CD14-positive monocyte (primary cell): Measurements from ENCODE around the gene ZNF181. TPM values are rescaled to one million over a fixed set of nuclear protein-coding genes. Genes with fewer than 3 reads are reported as not detected.
A peak's percentile ranks its signal among the peaks of the same experiment; 100 is the strongest.

Experiments
- DNase-seq, 3 donors: peaks; one replicate each; pipeline ENCODE4 v3.0.0-alpha.2; 2011 to 2022
- H2AFZ ChIP-seq: 2 replicates; pipeline ENCODE4 v1.6.0; 2012; ENCODE audit warnings: mild to moderate bottlenecking, low read depth, low read length, inconsistent platforms; ENCODE audit not compliant: insufficient read depth, poor library complexity, severe bottlenecking
- H3K27ac ChIP-seq, 2 donors: 1 replicate in 1 of 2; 2 replicates in 1 of 2; pipeline ENCODE4 v1.5.1; 2012 to 2013; ENCODE audit warnings: low read length in 2 of 2, control low read depth in 1 of 2, inconsistent platforms in 1 of 2, low read depth in 1 of 2, mild to moderate bottlenecking in 1 of 2
- H3K27me3 ChIP-seq, 2 donors: one replicate each; pipeline versions ENCODE4 v1.6.0 to v1.6.1; 2011 to 2013; ENCODE audit warnings: low read length in 2 of 2; ENCODE audit not compliant: control insufficient read depth in 2 of 2, insufficient read depth in 2 of 2
- H3K36me3 ChIP-seq, 2 donors: replicated peaks in 1 of 2; 1 replicate in 1 of 2; 2 replicates in 1 of 2; pipeline versions ENCODE4 v1.5.1 to v1.6.1; 2012 to 2013; ENCODE audit warnings: low read length in 2 of 2, control low read depth in 1 of 2, inconsistent platforms in 1 of 2, mild to moderate bottlenecking in 1 of 2; ENCODE audit not compliant: insufficient read depth in 2 of 2, control insufficient read depth in 1 of 2
- H3K4me1 ChIP-seq, 2 donors: 1 replicate in 1 of 2; 2 replicates in 1 of 2; pipeline versions ENCODE4 v1.5.1 to v1.6.1; 2012 to 2013; ENCODE audit warnings: low read length in 2 of 2, control low read depth in 1 of 2, inconsistent platforms in 1 of 2, mild to moderate bottlenecking in 1 of 2, moderate library complexity in 1 of 2; ENCODE audit not compliant: insufficient read depth in 2 of 2, control insufficient read depth in 1 of 2
- H3K4me2 ChIP-seq: replicated peaks from 2 replicates; pipeline ENCODE3; 2012; ENCODE audit warnings: low read length, moderate library complexity, mild to moderate bottlenecking; ENCODE audit not compliant: poor library complexity, severe bottlenecking; ENCODE audit errors: extremely low read depth
- H3K4me3 ChIP-seq, 3 experiments: fragments of 200-600 bp in 1 of 3; sonication (generic) in 1 of 3; replicated peaks in 1 of 3; 1 replicate in 2 of 3; 2 replicates in 1 of 3; pipeline ENCODE4 v1.5.1; 2011 to 2013; ENCODE audit warnings: low read length in 3 of 3, mild to moderate bottlenecking in 3 of 3, control low read depth in 2 of 3, low read depth in 2 of 3, inconsistent platforms in 1 of 3, moderate library complexity in 1 of 3
- H3K79me2 ChIP-seq: 2 replicates; pipeline ENCODE4 v1.6.0; 2012; ENCODE audit warnings: mild to moderate bottlenecking, control low read depth, inconsistent platforms, low read length, moderate library complexity; ENCODE audit not compliant: insufficient read depth
- H3K9ac ChIP-seq: 2 replicates; pipeline ENCODE4 v1.6.0; 2017; ENCODE audit warnings: low read length, mild to moderate bottlenecking; ENCODE audit not compliant: insufficient read depth, poor library complexity, severe bottlenecking
- H3K9me3 ChIP-seq, 2 donors: replicated peaks in 1 of 2; 1 replicate in 1 of 2; 2 replicates in 1 of 2; pipeline versions ENCODE4 v1.5.1 to v1.6.1; 2012 to 2013; ENCODE audit warnings: low read length in 2 of 2, control low read depth in 1 of 2; ENCODE audit not compliant: control insufficient read depth in 1 of 2, insufficient read depth in 1 of 2
- H4K20me1 ChIP-seq: 2 replicates; pipeline ENCODE4 v1.6.0; 2012; ENCODE audit warnings: mild to moderate bottlenecking, low read length, control low read depth, moderate library complexity; ENCODE audit not compliant: insufficient read depth
- H3K27ac Mint-ChIP-seq, 7 donors: one replicate each; pipeline ENCODE4 v1.8.0; 2020; ENCODE audit warnings: mild to moderate bottlenecking in 7 of 7, mixed read lengths in 7 of 7, moderate library complexity in 6 of 7, inconsistent platforms in 2 of 7
- H3K27me3 Mint-ChIP-seq, 3 donors: one replicate each; pipeline ENCODE4 v1.8.0; 2021 to 2022; ENCODE audit warnings: low read depth in 3 of 3, mild to moderate bottlenecking in 3 of 3, mixed read lengths in 3 of 3, moderate library complexity in 3 of 3, inconsistent platforms in 1 of 3
- H3K36me3 Mint-ChIP-seq, 2 donors: one replicate each; pipeline ENCODE4 v1.8.0; 2020; ENCODE audit warnings: mixed read lengths in 2 of 2, inconsistent platforms in 1 of 2, mild to moderate bottlenecking in 1 of 2
- H3K4me1 Mint-ChIP-seq: one replicate; pipeline ENCODE4 v1.8.0; 2020; ENCODE audit warnings: mild to moderate bottlenecking, mixed read lengths
- H3K4me3 Mint-ChIP-seq, 2 donors: one replicate each; pipeline ENCODE4 v1.8.0; 2020; ENCODE audit warnings: mild to moderate bottlenecking in 2 of 2, mixed read lengths in 2 of 2, moderate library complexity in 1 of 2
- H3K9me3 Mint-ChIP-seq, 7 donors: one replicate each; pipeline ENCODE4 v1.8.0; 2020 to 2022; ENCODE audit warnings: mixed read lengths in 7 of 7, mild to moderate bottlenecking in 6 of 7, moderate library complexity in 6 of 7, inconsistent platforms in 2 of 7
- WGBS: methylation state at CpG from one replicate; pipeline ENCODE4 v1.1.5; 2013; ENCODE audit warnings: missing lambda C conversion rate; ENCODE audit not compliant: insufficient coverage; 5-methylcytosine and 5-hydroxymethylcytosine counted together
- intact Hi-C, 2 donors: fragments of 100-400 bp; cut with micrococcal nuclease; formaldehyde crosslinking; loops; one replicate each; pipeline versions ENCODE4 v1.15.0 to v1.15.1; 2023
- polyA plus RNA-seq, 3 donors: library from polyadenylated mRNA; depleted of rRNA in 1 of 3; unstranded in 2 of 3; stranded (reverse) in 1 of 3; fragments of 300-500 nt in 2 of 3; fragments of >200 nt in 1 of 3; fragmentation: Illumina TruSeq in 2 of 3; gene quantifications; 1 replicate in 2 of 3; 2 replicates in 1 of 3; pipeline ENCODE4 v1.2.3, GENCODE V29; 2012 to 2021
- TF ChIP-seq, protein P1 (sequence below): fragments of 200-600 bp; IDR thresholded peaks from one replicate; pipeline ENCODE4 v1.8.0; 2022; ENCODE audit warnings: antibody characterized with exemption, mild to moderate bottlenecking

Gene ZNF181
- polyA plus RNA-seq, 3 donors, result 2.3 to 5.7 (median 3.0) TPM

DNA sequence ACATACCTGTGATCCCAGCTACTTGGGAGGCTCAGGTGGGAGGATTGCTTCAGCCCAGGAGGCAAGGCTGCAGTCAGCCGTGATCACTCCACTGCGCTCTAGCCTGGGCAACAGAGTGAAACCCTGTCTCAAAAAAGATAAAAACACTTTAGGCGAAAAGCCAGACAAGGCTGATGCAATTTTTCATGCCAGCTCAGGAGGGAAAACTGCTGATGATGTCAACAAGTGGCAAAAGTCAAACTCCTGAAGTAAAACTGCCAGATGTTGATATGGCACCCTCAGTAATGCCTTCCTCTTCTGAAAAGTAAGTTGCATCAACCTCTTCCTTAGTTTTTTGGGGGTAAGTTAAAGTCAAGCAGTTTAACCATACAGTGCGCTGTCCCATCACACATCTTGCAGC lies 23.4 kb downstream of the ZNF181 start:
- Histone ChIP-seq H3K4me3 (no peak overlapping the region), H3K27me3 (no peaks in the 10 kb centered on the region), H3K27ac (no peak overlapping the region), H3K79me2 (no peaks in the 10 kb centered on the region), H3K36me3 (no peaks in the 10 kb centered on the region), H3K9me3 (peaks cover 54 to 95% of the 10 kb centered on the region in 2 donors), H3K4me1 (no peaks in the 10 kb centered on the region), H2AFZ (no peak overlapping the region), H4K20me1 (no peaks in the 10 kb centered on the region), H3K4me2 (no peak overlapping the region), H3K9ac (no peak overlapping the region)
- Mint-ChIP-seq H3K27ac (no peak overlapping the region), H3K4me3 (no peak overlapping the region), H3K27me3 (peaks cover 0 to 2% (median 0%) of the 10 kb centered on the region in 3 donors), H3K9me3 (peaks cover 34 to 90% (median 83%) of the 10 kb centered on the region in 7 donors), H3K36me3 (peaks cover 0 to 4% of the 10 kb centered on the region in 2 donors), H3K4me1 (no peaks in the 10 kb centered on the region)
- DNase-seq, result no peak
- TF ChIP-seq, protein P1, sequence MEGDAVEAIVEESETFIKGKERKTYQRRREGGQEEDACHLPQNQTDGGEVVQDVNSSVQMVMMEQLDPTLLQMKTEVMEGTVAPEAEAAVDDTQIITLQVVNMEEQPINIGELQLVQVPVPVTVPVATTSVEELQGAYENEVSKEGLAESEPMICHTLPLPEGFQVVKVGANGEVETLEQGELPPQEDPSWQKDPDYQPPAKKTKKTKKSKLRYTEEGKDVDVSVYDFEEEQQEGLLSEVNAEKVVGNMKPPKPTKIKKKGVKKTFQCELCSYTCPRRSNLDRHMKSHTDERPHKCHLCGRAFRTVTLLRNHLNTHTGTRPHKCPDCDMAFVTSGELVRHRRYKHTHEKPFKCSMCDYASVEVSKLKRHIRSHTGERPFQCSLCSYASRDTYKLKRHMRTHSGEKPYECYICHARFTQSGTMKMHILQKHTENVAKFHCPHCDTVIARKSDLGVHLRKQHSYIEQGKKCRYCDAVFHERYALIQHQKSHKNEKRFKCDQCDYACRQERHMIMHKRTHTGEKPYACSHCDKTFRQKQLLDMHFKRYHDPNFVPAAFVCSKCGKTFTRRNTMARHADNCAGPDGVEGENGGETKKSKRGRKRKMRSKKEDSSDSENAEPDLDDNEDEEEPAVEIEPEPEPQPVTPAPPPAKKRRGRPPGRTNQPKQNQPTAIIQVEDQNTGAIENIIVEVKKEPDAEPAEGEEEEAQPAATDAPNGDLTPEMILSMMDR, result no peak
- intact Hi-C loops, result no loop called here
- WGBS, result 100% methylated on average over 2 of the region's 4 CpGs

DNA sequence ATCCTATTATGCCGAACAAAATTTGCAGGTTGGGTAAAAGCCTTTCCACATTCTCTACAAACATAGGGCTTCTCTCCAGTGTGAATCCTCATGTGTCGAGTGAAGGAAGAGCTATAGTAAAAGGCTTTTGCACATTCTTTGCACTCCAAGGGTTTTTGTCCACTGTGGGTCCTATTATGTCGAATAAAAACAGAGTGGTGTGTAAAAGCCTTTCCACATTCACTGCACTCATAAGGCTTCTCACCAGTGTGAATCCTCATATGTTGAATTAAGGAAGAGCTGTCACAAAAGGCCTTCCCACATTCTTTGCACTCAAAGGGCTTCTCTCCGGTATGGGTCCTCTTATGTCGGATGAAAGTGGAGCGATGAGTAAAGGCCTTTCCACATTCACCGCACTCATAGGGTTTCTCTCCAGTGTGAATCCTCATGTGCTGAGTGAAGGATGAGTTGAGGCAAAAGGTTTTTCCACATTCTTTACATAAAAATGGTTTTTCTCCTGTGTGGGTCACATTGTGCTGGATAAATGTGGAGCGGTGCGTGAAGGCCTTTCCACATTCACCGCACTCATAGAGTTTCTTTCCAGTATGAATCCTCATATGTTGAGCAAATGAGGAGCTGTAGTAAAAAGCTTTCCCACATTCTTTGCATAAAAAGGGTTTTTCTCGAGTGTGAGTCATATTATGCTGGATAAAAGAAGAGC lies 25.3 kb downstream of the ZNF181 start:
- H3K4me3 ChIP-seq, result peak overlapping the region in 1 of 3 experiments; percentile 29
- Mint-ChIP-seq H3K36me3 (peaks cover 0 to 4% of the 10 kb centered on the region in 2 donors), H3K27ac (no peak overlapping the region), H3K4me3 (no peak overlapping the region), H3K27me3 (peaks cover 0 to 2% (median 0%) of the 10 kb centered on the region in 3 donors), H3K9me3 (peaks cover 29 to 94% (median 83%) of the 10 kb centered on the region in 7 donors), H3K4me1 (no peaks in the 10 kb centered on the region)
- peaks cover 47 to 98% of the 10 kb centered on the region in 2 donors for H3K9me3 ChIP-seq
- H2AFZ ChIP-seq, result no peak overlapping the region
- H3K9ac ChIP-seq, result no peak overlapping the region
- no peaks in the 10 kb centered on the region for H4K20me1 ChIP-seq
- H3K27ac ChIP-seq, result no peak overlapping the region
- TF ChIP-seq, protein P1, result no peak
- WGBS, result no CpG with 5 or more reads among the region's 11 CpGs
- H3K79me2 ChIP-seq, result no peaks in the 10 kb centered on the region
- no peaks in the 10 kb centered on the region for H3K4me1 ChIP-seq
- H3K4me2 ChIP-seq, result no peak overlapping the region
- no peak for DNase-seq
- no peaks in the 10 kb centered on the region for H3K36me3 ChIP-seq
- intact Hi-C loops, result no loop called here
- H3K27me3 ChIP-seq, result no peaks in the 10 kb centered on the region
